PC-9 (cell line): ENCODE results near the gene GAS1. TPM values are rescaled to one million over a fixed set of nuclear protein-coding genes. Genes with fewer than 3 reads are reported as not detected.

Source experiments
- BruUV-seq: library from RNA; stranded (reverse); fragments of 400-500 nt; replicated peaks from 2 replicates; lab custom pipeline; 2021; lab: Mats Ljungman, UMichigan
- CTCF ChIA-PET: fragments of 300-600 bp; sonication (Branson Sonifier 250); formaldehyde crosslinking; loops from one replicate; lab custom pipeline; 2022; ENCODE audit warnings: antibody characterized with exemption; lab: Charles Lee
- POLR2A ChIA-PET: fragments of 300-600 bp; sonication (Branson Sonifier 250); formaldehyde crosslinking; loops from one replicate; lab custom pipeline; 2022; ENCODE audit warnings: antibody characterized with exemption; ENCODE audit not compliant: unreplicated experiment; lab: Charles Lee
- DNase-seq, 2 experiments: peaks; one replicate each; pipeline versions ENCODE4 v3.0.0 to v3.0.0-alpha.2; 2015 to 2022; ENCODE audit warnings: mixed read lengths in 1 of 2
- H2AFZ ChIP-seq: fragments of 200-600 bp; sonication (generic); 2 replicates; pipeline ENCODE4 v1.8.1; 2017; ENCODE audit warnings: antibody characterized with exemption
- H3F3A ChIP-seq: fragments of 200-600 bp; sonication (generic); 2 replicates; pipeline ENCODE4 v1.8.1; 2017; ENCODE audit warnings: antibody characterized with exemption, mild to moderate bottlenecking, low read depth; ENCODE audit not compliant: insufficient read depth
- H3K27ac ChIP-seq: fragments of 200-600 bp; sonication (generic); 2 replicates; pipeline ENCODE4 v1.6.1; 2016; ENCODE audit warnings: mixed run types
- H3K27me3 ChIP-seq: fragments of 200-600 bp; sonication (generic); 2 replicates; pipeline ENCODE4 v1.6.1; 2016; ENCODE audit warnings: low read depth, mixed run types; ENCODE audit not compliant: insufficient read depth
- H3K36me3 ChIP-seq: fragments of 200-600 bp; sonication (generic); 2 replicates; pipeline ENCODE4 v1.6.1; 2016; ENCODE audit warnings: low read depth, mixed run types
- H3K4me1 ChIP-seq: fragments of 200-600 bp; sonication (generic); replicated peaks from 2 replicates; pipeline ENCODE4 v1.6.1; 2016; ENCODE audit warnings: mixed run types; ENCODE audit not compliant: insufficient read depth
- H3K4me2 ChIP-seq: fragments of 200-600 bp; sonication (generic); 2 replicates; pipeline ENCODE4 v1.6.1; 2017; ENCODE audit warnings: mixed run types
- H3K4me3 ChIP-seq: fragments of 200-600 bp; sonication (generic); 2 replicates; pipeline ENCODE4 v1.6.1; 2016; ENCODE audit warnings: mixed run types
- H3K79me2 ChIP-seq: fragments of 200-600 bp; sonication (generic); 2 replicates; pipeline ENCODE4 v1.6.1; 2017; ENCODE audit warnings: low read depth, mixed run types
- H3K9me2 ChIP-seq: fragments of 200-600 bp; sonication (generic); 2 replicates; pipeline ENCODE4 v1.8.1; 2017; ENCODE audit warnings: mild to moderate bottlenecking; ENCODE audit not compliant: insufficient read depth
- H3K9me3 ChIP-seq: fragments of 200-600 bp; sonication (generic); 2 replicates; pipeline ENCODE4 v1.8.1; 2016; ENCODE audit warnings: low read depth; ENCODE audit not compliant: insufficient read depth
- H4K20me1 ChIP-seq: fragments of 200-600 bp; sonication (generic); 2 replicates; pipeline ENCODE4 v1.8.1; 2017; ENCODE audit not compliant: insufficient read depth
- CTCF ChIP-seq: fragments of 200-600 bp; sonication (generic); conservative IDR thresholded peaks from 2 replicates; pipeline ENCODE4 v1.6.1; 2017; ENCODE audit warnings: mixed run types, antibody characterized with exemption, mild to moderate bottlenecking, moderate library complexity
- EZH2 ChIP-seq: fragments of 200-600 bp; sonication (generic); IDR thresholded peaks from 2 replicates; pipeline ENCODE4 v1.8.0; 2017; ENCODE audit warnings: antibody characterized with exemption, low read depth
- intact Hi-C: fragments of 100-400 bp; cut with micrococcal nuclease; formaldehyde crosslinking; loops from one replicate; pipeline ENCODE4 v1.10.0; 2022; ENCODE audit not compliant: unreplicated experiment
- total RNA-seq: library from RNA; stranded (reverse); gene quantifications from 2 replicates; pipeline ENCODE4 v1.2.3, GENCODE V29; 2021

GAS1 gene
- total RNA-seq, 1 experiment from 2014 or later: not detected

GRCh38 chr9:86962692-86963091 lies 15.4 kb upstream of the GAS1 start:
- no peak overlapping the region for H2AFZ ChIP-seq
- no TSS peak for BruUV-seq
- no peak for DNase-seq
- no peaks in the 10 kb centered on the region for H3K4me1 ChIP-seq
- no peaks in the 10 kb centered on the region for H3K79me2 ChIP-seq
- H3F3A ChIP-seq: no peaks in the 10 kb centered on the region
- intact Hi-C loops: no loop called here
- no peaks in the 10 kb centered on the region for H3K9me3 ChIP-seq
- no peak overlapping the region for H3K4me3 ChIP-seq
- no peaks in the 10 kb centered on the region for H3K36me3 ChIP-seq
- H3K9me2 ChIP-seq: no peaks in the 10 kb centered on the region
- CTCF ChIA-PET: no interaction called here
- H3K4me2 ChIP-seq: no peak overlapping the region
- no peak overlapping the region for H3K27ac ChIP-seq
- TF ChIP-seq CTCF (no peak), EZH2 (no peak)
- POLR2A ChIA-PET: no interaction called here
- no peaks in the 10 kb centered on the region for H3K27me3 ChIP-seq
- H4K20me1 ChIP-seq: no peaks in the 10 kb centered on the region

GRCh38 chr9:86960938-86961337 lies 13.6 kb upstream of the GAS1 start:
- no peak overlapping the region for H3K27ac ChIP-seq
- intact Hi-C loops: no loop called here
- no peaks in the 10 kb centered on the region for H3K27me3 ChIP-seq
- BruUV-seq: no TSS peak
- H3K4me3 ChIP-seq: no peak overlapping the region
- no peak for DNase-seq
- H4K20me1 ChIP-seq: no peaks in the 10 kb centered on the region
- no peaks in the 10 kb centered on the region for H3K4me1 ChIP-seq
- H3K9me3 ChIP-seq: no peaks in the 10 kb centered on the region
- no peaks in the 10 kb centered on the region for H3F3A ChIP-seq
- H2AFZ ChIP-seq: no peak overlapping the region
- H3K4me2 ChIP-seq: no peak overlapping the region
- TF ChIP-seq EZH2: no peak
- no peak for TF ChIP-seq CTCF
- H3K79me2 ChIP-seq: no peaks in the 10 kb centered on the region
- H3K9me2 ChIP-seq: no peaks in the 10 kb centered on the region
- no peaks in the 10 kb centered on the region for H3K36me3 ChIP-seq
- ChIA-PET POLR2A (interaction anchor here (0.6 kb wide), 1 partner anchor 8 kb away, joined by 5 read pairs; no protein-coding TSS in a partner anchor), CTCF (no interaction called here)

GRCh38 chr9:86958203-86958602 lies 10.9 kb upstream of the GAS1 start:
- Histone ChIP-seq H3K4me3 (no peak overlapping the region), H3K36me3 (no peaks in the 10 kb centered on the region), H3K4me2 (no peak overlapping the region), H3K27ac (no peak overlapping the region), H4K20me1 (no peaks in the 10 kb centered on the region), H3K79me2 (no peaks in the 10 kb centered on the region), H3K9me2 (no peaks in the 10 kb centered on the region), H3K27me3 (no peaks in the 10 kb centered on the region), H3F3A (no peaks in the 10 kb centered on the region), H3K4me1 (no peaks in the 10 kb centered on the region), H3K9me3 (no peaks in the 10 kb centered on the region), H2AFZ (no peak overlapping the region)
- no peak for TF ChIP-seq CTCF
- no peak for TF ChIP-seq EZH2
- ChIA-PET CTCF (no interaction called here), POLR2A (no interaction called here)
- BruUV-seq: no TSS peak
- intact Hi-C loops: no loop called here
- no peak for DNase-seq
